Measurements from ENCODE around the gene TMEM164.

The TMEM164 gene

DNA sequence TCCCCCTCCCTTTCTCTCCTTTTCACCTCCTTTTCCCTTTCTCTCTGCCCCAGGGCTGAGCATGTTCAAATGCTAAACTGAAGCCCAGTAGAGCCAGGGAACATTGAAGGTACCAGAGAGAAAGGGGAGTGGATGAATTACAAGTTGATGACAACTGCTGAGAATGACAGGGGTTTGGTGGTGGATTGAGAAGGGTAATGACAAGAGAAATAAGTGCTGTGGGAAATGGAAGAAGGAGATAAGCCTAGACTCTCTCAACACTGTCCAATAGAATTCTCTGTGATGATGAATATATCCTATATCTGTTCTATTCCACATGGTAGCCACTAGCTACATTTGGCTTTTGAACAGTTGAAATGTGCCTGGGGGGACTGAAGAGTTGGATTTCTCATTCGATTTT lies 154.5 kb downstream of the TMEM164 start:
- H3K27me3 ChIP-seq (replicated peaks; ENCODE audit: insufficient read depth, low read length), result no peaks in the 10 kb centered on the region
- H3K9me2 ChIP-seq (replicated peaks; ENCODE audit: insufficient read depth, low read length), result no peaks in the 10 kb centered on the region
- DNase-seq, result no peak
- no peak overlapping the region for H3K27ac ChIP-seq (ENCODE audit: low read length)
- no peak overlapping the region for H3K4me2 ChIP-seq (ENCODE audit: low read depth, low read length)
- peaks cover 12% of the 10 kb centered on the region for H3F3A ChIP-seq (ENCODE audit: insufficient read depth, low read length)
- H2AFZ ChIP-seq (ENCODE audit: low read length), result no peak overlapping the region
- H3K9me3 ChIP-seq (replicated peaks; ENCODE audit: insufficient read depth, low read length), result no peaks in the 10 kb centered on the region
- H3K36me3 ChIP-seq (replicated peaks; ENCODE audit: insufficient read depth, low read length), result no peaks in the 10 kb centered on the region
- H3K9ac ChIP-seq (ENCODE audit: low read length), result no peak overlapping the region
- H3K4me3 ChIP-seq (ENCODE audit: low read length), result no peak overlapping the region
- H3K4me1 ChIP-seq (ENCODE audit: low read length), result peaks cover 29% of the 10 kb centered on the region
- H3K79me2 ChIP-seq (ENCODE audit: low read length), result peaks cover 23% of the 10 kb centered on the region
- H4K20me1 ChIP-seq (ENCODE audit: insufficient read depth, low read length), result no peaks in the 10 kb centered on the region
- TF ChIP-seq, protein P1, sequence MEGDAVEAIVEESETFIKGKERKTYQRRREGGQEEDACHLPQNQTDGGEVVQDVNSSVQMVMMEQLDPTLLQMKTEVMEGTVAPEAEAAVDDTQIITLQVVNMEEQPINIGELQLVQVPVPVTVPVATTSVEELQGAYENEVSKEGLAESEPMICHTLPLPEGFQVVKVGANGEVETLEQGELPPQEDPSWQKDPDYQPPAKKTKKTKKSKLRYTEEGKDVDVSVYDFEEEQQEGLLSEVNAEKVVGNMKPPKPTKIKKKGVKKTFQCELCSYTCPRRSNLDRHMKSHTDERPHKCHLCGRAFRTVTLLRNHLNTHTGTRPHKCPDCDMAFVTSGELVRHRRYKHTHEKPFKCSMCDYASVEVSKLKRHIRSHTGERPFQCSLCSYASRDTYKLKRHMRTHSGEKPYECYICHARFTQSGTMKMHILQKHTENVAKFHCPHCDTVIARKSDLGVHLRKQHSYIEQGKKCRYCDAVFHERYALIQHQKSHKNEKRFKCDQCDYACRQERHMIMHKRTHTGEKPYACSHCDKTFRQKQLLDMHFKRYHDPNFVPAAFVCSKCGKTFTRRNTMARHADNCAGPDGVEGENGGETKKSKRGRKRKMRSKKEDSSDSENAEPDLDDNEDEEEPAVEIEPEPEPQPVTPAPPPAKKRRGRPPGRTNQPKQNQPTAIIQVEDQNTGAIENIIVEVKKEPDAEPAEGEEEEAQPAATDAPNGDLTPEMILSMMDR (IDR thresholded peaks at IDR 0.05; ENCODE audit: low read length), result no peak
- TF ChIP-seq EZH2 (optimal IDR thresholded peaks at IDR 0.05; ENCODE audit: low read depth, low read length) (no peak), EZH2phosphoT487 (IDR thresholded peaks at IDR 0.05; ENCODE audit: low read length) (no peak)

DNA sequence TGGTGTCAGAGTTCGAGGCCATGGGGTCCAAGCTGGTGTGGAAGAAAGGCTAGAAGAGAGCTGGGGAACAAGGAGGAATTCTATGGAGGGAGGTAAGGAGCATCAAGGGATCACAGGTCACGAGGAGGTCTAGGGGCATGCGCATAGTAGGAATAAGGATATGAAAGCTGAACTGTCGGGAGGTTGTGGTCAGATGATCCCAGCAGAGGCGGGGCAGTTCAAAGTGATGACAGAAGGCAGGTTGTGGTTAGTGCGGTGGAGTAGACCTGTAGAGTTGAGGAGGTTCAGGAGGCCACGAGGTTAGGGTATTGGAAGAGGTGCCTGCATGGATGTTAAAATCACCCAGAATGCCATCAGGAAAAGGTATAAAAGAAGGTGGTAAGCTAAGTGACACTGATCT lies 156.3 kb downstream of the TMEM164 start:
- peak overlapping the region; percentile 9; the same call in 1 of the 2 replicates for H3K4me3 ChIP-seq (ENCODE audit: low read length)
- H2AFZ ChIP-seq (ENCODE audit: low read length), result 0 out of 2 replicates have a peak overlapping the region, but pooled peaks have one; percentile 7
- peak overlapping the region; percentile 65 for H3K27ac ChIP-seq (ENCODE audit: low read length)
- H3K4me2 ChIP-seq (ENCODE audit: low read depth, low read length), result peak overlapping the region; percentile 69
- peaks cover 12% of the 10 kb centered on the region for H3F3A ChIP-seq (ENCODE audit: insufficient read depth, low read length)
- H3K9ac ChIP-seq (ENCODE audit: low read length), result peak overlapping the region; percentile 26; the same call in 1 of the 2 replicates
- DNase-seq, result peak; percentile 79
- H4K20me1 ChIP-seq (ENCODE audit: insufficient read depth, low read length), result no peaks in the 10 kb centered on the region
- no peaks in the 10 kb centered on the region for H3K9me2 ChIP-seq (replicated peaks; ENCODE audit: insufficient read depth, low read length)
- no peaks in the 10 kb centered on the region for H3K27me3 ChIP-seq (replicated peaks; ENCODE audit: insufficient read depth, low read length)
- no peaks in the 10 kb centered on the region for H3K9me3 ChIP-seq (replicated peaks; ENCODE audit: insufficient read depth, low read length)
- H3K79me2 ChIP-seq (ENCODE audit: low read length), result peaks cover 31% of the 10 kb centered on the region
- H3K36me3 ChIP-seq (replicated peaks; ENCODE audit: insufficient read depth, low read length), result no peaks in the 10 kb centered on the region
- no peak for TF ChIP-seq EZH2phosphoT487 (IDR thresholded peaks at IDR 0.05; ENCODE audit: low read length)
- TF ChIP-seq, protein P1 (IDR thresholded peaks at IDR 0.05; ENCODE audit: low read length), result no peak
- TF ChIP-seq EZH2 (optimal IDR thresholded peaks at IDR 0.05; ENCODE audit: low read depth, low read length), result no peak
- peaks cover 29% of the 10 kb centered on the region for H3K4me1 ChIP-seq (ENCODE audit: low read length)

DNA sequence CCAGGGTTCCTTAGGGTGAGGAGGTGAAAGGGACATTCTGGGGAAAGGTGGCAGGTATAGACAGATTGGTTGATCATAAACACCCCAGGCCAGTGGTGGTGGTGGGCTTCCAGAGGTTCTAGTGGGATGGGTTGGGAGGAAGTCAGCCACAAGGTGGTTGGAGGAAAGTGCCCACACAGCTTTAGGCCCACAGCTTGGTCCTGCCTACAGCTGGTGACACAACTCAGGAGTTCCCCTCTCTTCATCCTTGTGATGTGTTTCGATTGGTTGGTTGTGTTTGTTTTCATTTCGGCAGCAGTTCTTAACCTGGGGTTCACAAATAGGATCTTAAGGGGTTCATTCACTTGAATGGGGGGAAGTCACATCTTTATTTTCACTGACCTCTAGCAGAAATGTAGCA lies 157.0 kb downstream of the TMEM164 start:
- Histone ChIP-seq H3K4me2 (ENCODE audit: low read depth, low read length) (peak overlapping the region; percentile 69), H3K27me3 (replicated peaks; ENCODE audit: insufficient read depth, low read length) (no peaks in the 10 kb centered on the region)

More for the DNA sequence above, 157.0 kb downstream of the TMEM164 start:
- Histone ChIP-seq H3F3A (ENCODE audit: insufficient read depth, low read length) (peaks cover 12% of the 10 kb centered on the region), H2AFZ (ENCODE audit: low read length) (0 out of 2 replicates have a peak overlapping the region, but pooled peaks have one; percentile 7), H3K9ac (ENCODE audit: low read length) (peak overlapping the region; percentile 26; the same call in 1 of the 2 replicates), H4K20me1 (ENCODE audit: insufficient read depth, low read length) (peaks cover under 1% of the 10 kb centered on the region; the same call in 1 of the 2 replicates), H3K9me3 (replicated peaks; ENCODE audit: insufficient read depth, low read length) (no peaks in the 10 kb centered on the region), H3K4me3 (ENCODE audit: low read length) (peak overlapping the region; percentile 19; the same call in 1 of the 2 replicates), H3K27ac (ENCODE audit: low read length) (peak overlapping the region; percentile 65), H3K9me2 (replicated peaks; ENCODE audit: insufficient read depth, low read length) (no peaks in the 10 kb centered on the region), H3K4me1 (ENCODE audit: low read length) (peaks cover 29% of the 10 kb centered on the region), H3K36me3 (replicated peaks; ENCODE audit: insufficient read depth, low read length) (no peaks in the 10 kb centered on the region), H3K79me2 (ENCODE audit: low read length) (peaks cover 31% of the 10 kb centered on the region)
- DNase-seq, result peak; percentile 42
- TF ChIP-seq, protein P1 (IDR thresholded peaks at IDR 0.05; ENCODE audit: low read length), result no peak
- TF ChIP-seq EZH2 (optimal IDR thresholded peaks at IDR 0.05; ENCODE audit: low read depth, low read length) (no peak), EZH2phosphoT487 (IDR thresholded peaks at IDR 0.05; ENCODE audit: low read length) (no peak)

Data from MM.1S (cell line).